KMS-11 (cell line): Measurements from ENCODE around the gene CCDC73.

Experiments
- H2AFZ ChIP-seq: fragments of 200-600 bp; sonication (generic); 2 replicates; pipeline ENCODE4 v1.6.1; 2016; ENCODE audit warnings: antibody characterized with exemption, mixed run types, low read depth
- H3K27ac ChIP-seq: fragments of 200-600 bp; sonication (generic); 2 replicates; pipeline ENCODE4 v1.6.1; 2016; ENCODE audit warnings: mild to moderate bottlenecking, mixed run types
- H3K27me3 ChIP-seq: fragments of 200-600 bp; sonication (generic); 2 replicates; pipeline ENCODE4 v1.6.1; 2017; ENCODE audit warnings: mild to moderate bottlenecking, low read depth, mixed run types, moderate library complexity; ENCODE audit not compliant: insufficient read depth
- H3K36me3 ChIP-seq: fragments of 200-600 bp; sonication (generic); 2 replicates; pipeline ENCODE4 v1.6.1; 2017; ENCODE audit warnings: mild to moderate bottlenecking, mixed run types; ENCODE audit not compliant: insufficient read depth
- H3K4me1 ChIP-seq: fragments of 200-600 bp; sonication (generic); 2 replicates; pipeline ENCODE4 v1.6.1; 2016; ENCODE audit warnings: mild to moderate bottlenecking, low read depth, mixed run types; ENCODE audit not compliant: poor library complexity, severe bottlenecking
- H3K4me2 ChIP-seq: fragments of 200-600 bp; sonication (generic); 2 replicates; pipeline ENCODE4 v1.7.0; 2016; ENCODE audit warnings: mild to moderate bottlenecking, mixed run types
- H3K4me3 ChIP-seq: fragments of 200-600 bp; sonication (generic); IDR thresholded peaks from 2 replicates; pipeline ENCODE4 v1.6.1; 2017; ENCODE audit warnings: low read depth, low read length, mixed read lengths; ENCODE audit not compliant: insufficient read depth
- H3K79me2 ChIP-seq: fragments of 200-600 bp; sonication (generic); 2 replicates; pipeline ENCODE4 v1.6.1; 2016; ENCODE audit warnings: low read depth, mixed run types; ENCODE audit not compliant: insufficient read depth
- H3K9ac ChIP-seq: fragments of 200-600 bp; sonication (generic); 2 replicates; pipeline ENCODE4 v1.6.1; 2016; ENCODE audit warnings: mild to moderate bottlenecking, mixed run types
- H4K20me1 ChIP-seq: fragments of 200-600 bp; sonication (generic); 2 replicates; pipeline ENCODE4 v1.6.1; 2016; ENCODE audit warnings: mild to moderate bottlenecking, mixed run types; ENCODE audit not compliant: insufficient read depth
- CTCF ChIP-seq: fragments of 200-600 bp; sonication (generic); conservative IDR thresholded peaks from 2 replicates; pipeline ENCODE4 v1.6.1; 2017; ENCODE audit warnings: low read depth, mild to moderate bottlenecking, antibody characterized with exemption, low read length, moderate library complexity, mixed read lengths

Gene CCDC73

GRCh38 chr11:32580967-32581366 is 213.5 kb downstream of the CCDC73 start:
- peaks cover 10% of the 10 kb centered on the region; the same call in 1 of the 2 replicates for H4K20me1 ChIP-seq
- H3K36me3 ChIP-seq, result no peaks in the 10 kb centered on the region
- H3K79me2 ChIP-seq, result peaks cover 23% of the 10 kb centered on the region
- no peak overlapping the region for H3K27ac ChIP-seq
- no peak overlapping the region for H2AFZ ChIP-seq
- no peak overlapping the region for H3K4me2 ChIP-seq
- H3K27me3 ChIP-seq, result no peaks in the 10 kb centered on the region
- H3K4me3 ChIP-seq, result no peak overlapping the region
- TF ChIP-seq CTCF, result no peak
- no peak overlapping the region for H3K9ac ChIP-seq
- H3K4me1 ChIP-seq, result peaks cover 19% of the 10 kb centered on the region

DNA sequence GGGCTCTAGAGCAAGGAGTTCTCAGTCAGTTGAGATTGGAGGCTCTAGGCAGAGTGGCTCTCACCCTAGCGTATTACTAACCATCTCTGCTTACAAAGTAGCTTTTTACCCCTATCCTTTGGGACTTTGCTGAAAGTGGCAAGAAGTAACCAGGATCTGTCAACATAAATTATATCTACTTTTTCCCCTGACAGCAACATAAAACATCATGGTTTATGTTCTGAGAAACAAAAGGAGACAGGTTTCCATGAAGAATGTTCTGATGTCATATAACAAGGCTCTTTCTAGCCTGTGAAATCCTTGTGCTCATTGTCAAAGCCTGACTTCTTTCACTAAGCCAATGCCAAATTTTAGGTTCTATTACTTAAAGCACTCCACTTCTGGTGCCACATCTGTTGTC is 218.0 kb downstream of the CCDC73 start:
- H3K4me1 ChIP-seq, result no peaks in the 10 kb centered on the region
- no peaks in the 10 kb centered on the region for H3K36me3 ChIP-seq
- H4K20me1 ChIP-seq, result no peaks in the 10 kb centered on the region
- H3K79me2 ChIP-seq, result no peaks in the 10 kb centered on the region
- H3K27me3 ChIP-seq, result no peaks in the 10 kb centered on the region
- H3K9ac ChIP-seq, result no peak overlapping the region
- no peak for TF ChIP-seq CTCF
- H2AFZ ChIP-seq, result no peak overlapping the region
- no peak overlapping the region for H3K4me3 ChIP-seq
- no peak overlapping the region for H3K27ac ChIP-seq
- no peak overlapping the region for H3K4me2 ChIP-seq

DNA sequence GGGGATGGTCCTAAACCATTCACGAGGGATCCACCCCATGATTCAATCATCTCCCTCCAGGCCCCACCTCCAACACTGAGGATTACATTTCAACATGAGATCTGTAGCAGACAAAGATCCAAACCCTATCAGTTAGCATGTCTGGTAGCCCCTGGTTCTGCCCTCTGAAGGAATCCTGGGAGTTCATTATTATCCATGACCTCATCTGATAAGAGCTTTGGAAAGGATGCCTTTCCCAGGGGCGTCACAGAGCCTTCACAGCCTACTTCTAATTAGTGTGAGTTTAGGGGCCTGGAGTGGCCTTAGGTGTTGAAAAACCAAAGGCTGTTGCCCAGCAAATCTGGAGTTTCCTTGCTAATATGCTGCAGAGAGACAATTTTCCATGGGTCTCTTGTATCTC is 219.4 kb downstream of the CCDC73 start:
- H2AFZ ChIP-seq, result no peak overlapping the region

GRCh38 chr11:32574421-32574820 is 220.0 kb downstream of the CCDC73 start:
- Histone ChIP-seq H3K4me2 (no peak overlapping the region), H3K4me3 (no peak overlapping the region), H4K20me1 (no peaks in the 10 kb centered on the region), H3K79me2 (no peaks in the 10 kb centered on the region), H3K27ac (no peak overlapping the region), H3K9ac (no peak overlapping the region), H2AFZ (no peak overlapping the region), H3K4me1 (no peaks in the 10 kb centered on the region), H3K27me3 (no peaks in the 10 kb centered on the region), H3K36me3 (no peaks in the 10 kb centered on the region)
- TF ChIP-seq CTCF, result no peak

More for the DNA sequence above, 219.4 kb downstream of the CCDC73 start:
- no peak overlapping the region for H3K27ac ChIP-seq
- no peak overlapping the region for H3K9ac ChIP-seq
- H3K27me3 ChIP-seq, result no peaks in the 10 kb centered on the region
- no peaks in the 10 kb centered on the region for H4K20me1 ChIP-seq
- H3K36me3 ChIP-seq, result no peaks in the 10 kb centered on the region
- H3K4me1 ChIP-seq, result no peaks in the 10 kb centered on the region
- no peak overlapping the region for H3K4me2 ChIP-seq
- TF ChIP-seq CTCF, result no peak
- H3K79me2 ChIP-seq, result no peaks in the 10 kb centered on the region
- no peak overlapping the region for H3K4me3 ChIP-seq
